GM13977 (cell line): Measurements from ENCODE around the gene NUP205.

Experiments
- DNase-seq: peaks from one replicate; pipeline ENCODE4 v3.0.0; 2012; ENCODE audit warnings: low spot score
- CTCF ChIP-seq: IDR thresholded peaks from 2 replicates; pipeline ENCODE4 v1.5.1; 2012; ENCODE audit warnings: mild to moderate bottlenecking, control low read depth; ENCODE audit not compliant: insufficient read depth; ENCODE audit errors: extremely low read depth, missing control alignments
- in situ Hi-C: fragments of 300-500 bp; cut with MboI; formaldehyde crosslinking; loops from one replicate; pipeline ENCODE4 v1.12.0; 2022; ENCODE audit warnings: low sequenced_read_pairs, low pct_unique_long_range_greater_than_20kb, mixed read lengths, inconsistent platforms; ENCODE audit not compliant: unreplicated experiment

NUP205 gene

GRCh38 chr7:135522509-135522908 lies 35.2 kb upstream of the NUP205 start:
- DNase-seq = no peak
- in situ Hi-C loops = loop anchor here (25.0 kb wide), 1 partner anchor 235 kb away; no protein-coding TSS in a partner anchor
- TF ChIP-seq CTCF = no peak

DNA sequence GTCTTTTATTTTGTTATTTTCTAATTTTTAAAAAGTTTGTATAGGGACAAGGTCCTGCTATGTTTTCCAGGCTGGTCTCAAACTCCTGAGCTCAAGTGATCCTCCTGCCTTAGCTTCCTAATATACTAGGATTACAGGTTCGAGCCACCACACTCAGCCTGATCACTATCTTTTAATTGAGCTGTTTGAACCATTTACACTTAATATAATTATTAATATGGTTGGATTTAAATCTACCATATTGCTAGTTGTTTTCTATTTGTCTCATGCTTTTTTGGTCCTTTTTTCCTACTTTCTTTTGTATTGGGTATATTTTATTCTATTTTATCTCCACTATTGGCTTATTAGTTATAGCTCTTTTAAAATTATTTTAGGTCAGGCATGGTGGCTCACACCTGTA lies 34.6 kb upstream of the NUP205 start:
- no peak for TF ChIP-seq CTCF
- DNase-seq = no peak
- in situ Hi-C loops = loop anchor here (25.0 kb wide), 1 partner anchor 236 kb away; no protein-coding TSS in a partner anchor

DNA sequence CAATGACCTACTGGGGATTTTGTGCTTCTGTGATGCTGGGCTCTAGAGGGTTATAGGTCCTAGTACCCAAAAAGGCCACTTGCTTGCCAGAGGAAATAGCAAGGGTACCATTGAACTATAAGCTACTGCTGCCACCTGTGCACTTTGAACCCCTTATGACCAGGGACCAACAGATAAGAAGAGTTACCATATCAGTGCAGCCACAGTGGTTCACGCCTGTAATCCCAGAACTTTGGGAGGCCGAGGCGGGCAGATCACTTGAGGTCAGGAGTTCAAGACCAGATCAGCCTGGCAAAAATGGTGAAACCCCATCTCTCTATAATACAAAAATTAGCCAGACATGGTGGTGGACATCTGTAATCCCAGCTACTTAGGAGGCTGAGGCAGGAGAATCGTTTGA lies 32.3 kb upstream of the NUP205 start:
- no peak for DNase-seq
- in situ Hi-C loops = no loop called here
- TF ChIP-seq CTCF = no peak

DNA sequence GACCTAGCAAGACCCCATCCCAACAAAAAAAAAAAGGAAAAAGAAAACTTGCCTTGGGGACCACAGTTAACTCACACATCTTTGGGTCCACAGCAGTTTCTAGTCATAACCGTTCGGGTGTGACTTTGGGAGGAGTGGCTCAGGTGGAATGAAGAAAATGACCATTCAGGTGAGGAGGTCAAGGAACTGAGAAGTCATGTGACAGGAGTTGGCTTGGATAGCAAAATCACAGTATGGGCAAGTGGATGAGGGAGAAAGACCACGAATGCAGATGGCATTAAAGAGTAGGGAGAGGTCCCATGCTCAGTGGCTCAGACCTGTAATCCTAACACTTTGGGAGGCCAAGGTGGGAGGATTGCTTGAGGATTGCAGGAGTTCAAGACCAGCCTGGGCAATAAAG lies 30.7 kb upstream of the NUP205 start:
- DNase-seq = no peak
- in situ Hi-C loops = no loop called here
- TF ChIP-seq CTCF = no peak

DNA sequence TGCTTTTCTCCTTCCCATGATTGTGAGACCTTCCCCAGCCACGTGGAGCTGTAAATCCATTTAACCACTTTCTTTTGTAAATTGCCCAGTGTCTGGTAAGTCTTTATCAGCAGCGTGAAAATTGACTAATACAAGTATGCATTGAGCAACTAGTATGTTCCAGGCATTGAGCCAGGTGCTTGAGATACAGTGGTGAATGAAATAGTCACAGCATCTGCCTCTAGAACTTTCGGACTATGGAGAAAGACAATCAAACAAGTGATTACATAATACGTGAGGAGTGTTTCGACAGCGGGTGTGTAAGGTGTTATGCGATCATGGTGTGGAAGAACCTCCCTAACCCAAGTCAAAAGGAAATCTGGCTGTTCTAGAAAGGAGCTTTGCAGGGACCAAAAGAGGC lies 21.6 kb upstream of the NUP205 start:
- in situ Hi-C loops = no loop called here
- TF ChIP-seq CTCF = no peak
- no peak for DNase-seq

DNA sequence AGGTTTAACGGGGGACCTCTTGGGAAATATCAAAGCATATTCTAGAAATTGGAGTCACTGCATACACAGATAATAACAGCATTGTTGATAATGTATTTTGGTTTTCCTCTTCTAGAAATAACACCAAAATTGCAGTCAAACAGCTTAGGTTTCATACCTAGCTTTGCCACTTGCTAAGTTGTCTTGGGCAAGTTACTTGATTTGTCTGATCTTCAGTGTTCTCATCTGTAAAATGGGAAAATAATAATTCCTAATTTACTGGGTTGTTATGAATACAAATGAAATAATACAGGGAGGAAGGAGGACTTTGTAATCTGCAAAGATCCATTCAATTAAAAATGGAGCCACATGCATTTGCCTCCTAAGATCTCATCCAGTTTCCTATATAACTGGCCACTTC lies 20.3 kb upstream of the NUP205 start:
- no peak for DNase-seq
- in situ Hi-C loops = no loop called here
- TF ChIP-seq CTCF = no peak

- DNase-seq = no peak
- no peak for TF ChIP-seq CTCF
- in situ Hi-C loops = no loop called here
Observed at GRCh38 chr7:135537905-135538304, 19.8 kb upstream of the NUP205 start.
